ENCODE results near the gene DMRTB1.
"Not testable (repeated sequence)": the region's sequence is repeated elsewhere in the genome, so short reads cannot be mapped to it uniquely, and the experiment has no call there.

DMRTB1 gene

GRCh38 chr1:53431244-53431643, 28.0 kb upstream of the DMRTB1 start:
- Histone ChIP-seq H3K4me1 (ENCODE audit: control insufficient read depth in 1 of 2, insufficient read depth in 1 of 2, low read depth in 1 of 2, low read length in 1 of 2) (no peaks in the 10 kb centered on the region), H3K4me3 (ENCODE audit: low read depth in 1 of 2, low read length in 1 of 2) (no peak overlapping the region), H3K9me3 (no peaks in the 10 kb centered on the region), H3K36me3 (no peaks in the 10 kb centered on the region), H3K27ac (no peak overlapping the region), H3K27me3 (peaks cover 27% of the 10 kb centered on the region)
- no peak for TF ChIP-seq CTCF (IDR thresholded peaks at IDR 0.05)

- H3K4me3 ChIP-seq (ENCODE audit: low read depth in 1 of 2, low read length in 1 of 2): no peak overlapping the region
- no peak overlapping the region for H3K27ac ChIP-seq
- no peak for TF ChIP-seq CTCF (IDR thresholded peaks at IDR 0.05)
- H3K9me3 ChIP-seq: no peaks in the 10 kb centered on the region
- peaks cover 34% of the 10 kb centered on the region for H3K27me3 ChIP-seq
- no peaks in the 10 kb centered on the region for H3K4me1 ChIP-seq (ENCODE audit: control insufficient read depth in 1 of 2, insufficient read depth in 1 of 2, low read depth in 1 of 2, low read length in 1 of 2)
- H3K36me3 ChIP-seq: no peaks in the 10 kb centered on the region
Measured at GRCh38 chr1:53431805-53432565, 27.2 kb upstream of the DMRTB1 start.

- Histone ChIP-seq H3K27ac (no peak overlapping the region), H3K36me3 (no peaks in the 10 kb centered on the region), H3K27me3 (peaks cover 34% of the 10 kb centered on the region), H3K9me3 (no peaks in the 10 kb centered on the region), H3K4me1 (ENCODE audit: control insufficient read depth in 1 of 2, insufficient read depth in 1 of 2, low read depth in 1 of 2, low read length in 1 of 2) (no peaks in the 10 kb centered on the region), H3K4me3 (ENCODE audit: low read depth in 1 of 2, low read length in 1 of 2) (no peak overlapping the region)
- no peak for TF ChIP-seq CTCF (IDR thresholded peaks at IDR 0.05)
Measured at GRCh38 chr1:53432611-53433010, 26.6 kb upstream of the DMRTB1 start.

- H3K36me3 ChIP-seq; H3K27ac ChIP-seq; H3K4me1 ChIP-seq (ENCODE audit: control insufficient read depth in 1 of 2, insufficient read depth in 1 of 2, low read depth in 1 of 2, low read length in 1 of 2); H3K9me3 ChIP-seq; H3K4me3 ChIP-seq (ENCODE audit: low read depth in 1 of 2, low read length in 1 of 2): not testable (repeated sequence)
- H3K27me3 ChIP-seq: peaks cover 34% of the 10 kb centered on the region
Measured at GRCh38 chr1:53434405-53435007, 24.7 kb upstream of the DMRTB1 start.

GRCh38 chr1:53435151-53435550, 24.0 kb upstream of the DMRTB1 start:
- Histone ChIP-seq H3K36me3 (no peaks in the 10 kb centered on the region), H3K4me1 (ENCODE audit: control insufficient read depth in 1 of 2, insufficient read depth in 1 of 2, low read depth in 1 of 2, low read length in 1 of 2) (no peaks in the 10 kb centered on the region), H3K9me3 (no peaks in the 10 kb centered on the region), H3K27me3 (peaks cover 34% of the 10 kb centered on the region), H3K27ac (no peak overlapping the region), H3K4me3 (ENCODE audit: low read depth in 1 of 2, low read length in 1 of 2) (no peak overlapping the region)
- TF ChIP-seq CTCF (IDR thresholded peaks at IDR 0.05): no peak
